WTC11 (cell line): ENCODE data around the gene CCK.

ENCODE experiments used
- ELF4 ChIP-seq: sonication (generic); formaldehyde crosslinking; IDR thresholded peaks from 2 replicates; pipeline ENCODE4 v1.8.1; 2022; ENCODE audit warnings: low read depth, mild to moderate bottlenecking, moderate library complexity, missing genetic modification reagents
- ESRRA ChIP-seq: sonication (generic); formaldehyde crosslinking; IDR thresholded peaks from 2 replicates; pipeline ENCODE4 v1.8.1; 2022; ENCODE audit warnings: mild to moderate bottlenecking, missing genetic modification reagents, borderline replicate concordance
- GABPB1 ChIP-seq: sonication (generic); formaldehyde crosslinking; IDR thresholded peaks from 2 replicates; pipeline ENCODE4 v1.8.1; 2023; ENCODE audit warnings: mild to moderate bottlenecking, missing genetic modification reagents
- JUN ChIP-seq: sonication (generic); formaldehyde crosslinking; IDR thresholded peaks from 2 replicates; pipeline ENCODE4 v1.8.0; 2023; ENCODE audit warnings: mild to moderate bottlenecking, missing genetic modification reagents
- ZNF121 ChIP-seq: sonication (generic); formaldehyde crosslinking; IDR thresholded peaks from 2 replicates; pipeline ENCODE4 v1.8.0; 2023; ENCODE audit warnings: missing genetic modification reagents
- TF ChIP-seq, protein P1 (sequence below): fragments of 200-600 bp; IDR thresholded peaks from 2 replicates; pipeline ENCODE4 v1.8.0; 2022; ENCODE audit warnings: antibody characterized with exemption
- TF ChIP-seq, protein P2 (sequence below): sonication (generic); formaldehyde crosslinking; IDR thresholded peaks from 2 replicates; pipeline ENCODE4 v1.8.1; 2022; ENCODE audit warnings: low read depth, mild to moderate bottlenecking, moderate library complexity, missing genetic modification reagents, borderline replicate concordance

DNA sequence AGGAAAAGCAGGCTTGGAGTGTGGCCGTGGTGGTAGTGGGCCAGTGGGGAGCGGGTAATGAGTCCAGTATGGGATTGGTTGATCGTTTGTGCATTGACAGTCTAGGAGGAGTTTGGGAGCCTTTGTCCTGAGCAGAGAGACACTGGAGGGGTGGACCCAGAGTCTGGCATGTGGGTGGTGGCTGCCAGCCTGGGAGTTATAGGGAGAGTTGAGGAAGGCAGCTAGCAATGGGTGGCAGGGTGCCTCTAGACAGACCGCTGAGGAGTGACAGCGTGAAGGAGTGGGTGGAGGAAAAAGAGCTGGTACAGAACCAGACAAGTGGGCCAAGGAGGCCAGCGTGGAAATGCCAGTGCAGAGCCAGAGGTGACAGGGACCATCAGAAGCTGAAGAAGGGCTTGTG lies 1.9 kb upstream of the CCK start:
- TF ChIP-seq GABPB1 (CRISPR knock-in tag) (no peak), ZNF121 (CRISPR knock-in tag) (no peak), ELF4 (CRISPR knock-in tag) (no peak), JUN (no peak), ESRRA (CRISPR knock-in tag) (no peak)
- TF ChIP-seq, protein P1, sequence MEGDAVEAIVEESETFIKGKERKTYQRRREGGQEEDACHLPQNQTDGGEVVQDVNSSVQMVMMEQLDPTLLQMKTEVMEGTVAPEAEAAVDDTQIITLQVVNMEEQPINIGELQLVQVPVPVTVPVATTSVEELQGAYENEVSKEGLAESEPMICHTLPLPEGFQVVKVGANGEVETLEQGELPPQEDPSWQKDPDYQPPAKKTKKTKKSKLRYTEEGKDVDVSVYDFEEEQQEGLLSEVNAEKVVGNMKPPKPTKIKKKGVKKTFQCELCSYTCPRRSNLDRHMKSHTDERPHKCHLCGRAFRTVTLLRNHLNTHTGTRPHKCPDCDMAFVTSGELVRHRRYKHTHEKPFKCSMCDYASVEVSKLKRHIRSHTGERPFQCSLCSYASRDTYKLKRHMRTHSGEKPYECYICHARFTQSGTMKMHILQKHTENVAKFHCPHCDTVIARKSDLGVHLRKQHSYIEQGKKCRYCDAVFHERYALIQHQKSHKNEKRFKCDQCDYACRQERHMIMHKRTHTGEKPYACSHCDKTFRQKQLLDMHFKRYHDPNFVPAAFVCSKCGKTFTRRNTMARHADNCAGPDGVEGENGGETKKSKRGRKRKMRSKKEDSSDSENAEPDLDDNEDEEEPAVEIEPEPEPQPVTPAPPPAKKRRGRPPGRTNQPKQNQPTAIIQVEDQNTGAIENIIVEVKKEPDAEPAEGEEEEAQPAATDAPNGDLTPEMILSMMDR: no peak
- TF ChIP-seq, protein P2, sequence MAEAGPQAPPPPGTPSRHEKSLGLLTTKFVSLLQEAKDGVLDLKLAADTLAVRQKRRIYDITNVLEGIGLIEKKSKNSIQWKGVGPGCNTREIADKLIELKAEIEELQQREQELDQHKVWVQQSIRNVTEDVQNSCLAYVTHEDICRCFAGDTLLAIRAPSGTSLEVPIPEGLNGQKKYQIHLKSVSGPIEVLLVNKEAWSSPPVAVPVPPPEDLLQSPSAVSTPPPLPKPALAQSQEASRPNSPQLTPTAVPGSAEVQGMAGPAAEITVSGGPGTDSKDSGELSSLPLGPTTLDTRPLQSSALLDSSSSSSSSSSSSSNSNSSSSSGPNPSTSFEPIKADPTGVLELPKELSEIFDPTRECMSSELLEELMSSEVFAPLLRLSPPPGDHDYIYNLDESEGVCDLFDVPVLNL (CRISPR knock-in tag): no peak
